C4-2B (cell line): Measurements from ENCODE around the gene TSPAN4.

Source experiments
- H3K27ac ChIP-seq: fragments of 450-650 bp; 2 replicates; pipeline ENCODE4 v1.5.1; 2017
- CTCF ChIP-seq: fragments of 450-650 bp; conservative IDR thresholded peaks from 2 replicates; pipeline ENCODE4 v1.5.1; 2017; ENCODE audit warnings: mild to moderate bottlenecking
- ZFX ChIP-seq: fragments of 450-650 bp; IDR thresholded peaks from 2 replicates; pipeline ENCODE4 v1.6.1; 2017

Gene TSPAN4

GRCh38 chr11:834371-835316 is 8.0 kb upstream of the TSPAN4 start:
- TF ChIP-seq ZFX (no peak), CTCF (no peak)

GRCh38 chr11:836274-836673 is 6.4 kb upstream of the TSPAN4 start:
- no peak overlapping the region for H3K27ac ChIP-seq
- TF ChIP-seq CTCF (no peak), ZFX (no peak)

More at GRCh38 chr11:834371-835316, 8.0 kb upstream of the TSPAN4 start:
- peak overlapping the region; percentile 97 for H3K27ac ChIP-seq

GRCh38 chr11:836700-837099 is 6.0 kb upstream of the TSPAN4 start:
- TF ChIP-seq CTCF (no peak), ZFX (no peak)
- no peak overlapping the region for H3K27ac ChIP-seq

GRCh38 chr11:837189-837989 is 5.3 kb upstream of the TSPAN4 start:
- H3K27ac ChIP-seq, result no peak overlapping the region
- TF ChIP-seq CTCF (no peak), ZFX (no peak)

GRCh38 chr11:837990-838307 is 4.7 kb upstream of the TSPAN4 start:
- TF ChIP-seq ZFX, result no peak
- TF ChIP-seq CTCF, result no peak
- H3K27ac ChIP-seq, result no peak overlapping the region

GRCh38 chr11:838441-839279 is 4.0 kb upstream of the TSPAN4 start:
- no peak overlapping the region for H3K27ac ChIP-seq

More at GRCh38 chr11:838441-839279, 4.0 kb upstream of the TSPAN4 start:
- TF ChIP-seq ZFX (no peak), CTCF (no peak; the same call in 1 of the 2 replicates)
